HEK293 (cell line): ENCODE data around the gene SERTAD1.
"Not testable (repeated sequence)": the region's sequence is repeated elsewhere in the genome, so short reads cannot be mapped to it uniquely, and the experiment has no call there.

Experiments used
- CTCF ChIP-seq: fragments of 450-650 bp; formaldehyde crosslinking; IDR thresholded peaks from 2 replicates; pipeline ENCODE4 v1.5.1; 2016; ENCODE audit warnings: missing biosample characterization, missing genetic modification characterization
- SP2 ChIP-seq: fragments of 450-650 bp; formaldehyde crosslinking; IDR thresholded peaks from 2 replicates; pipeline ENCODE4 v1.5.1; 2016; ENCODE audit warnings: missing biosample characterization, missing genetic modification characterization
- WT1 ChIP-seq: fragments of 450-650 bp; formaldehyde crosslinking; IDR thresholded peaks from 2 replicates; pipeline ENCODE4 v1.5.1; 2016; ENCODE audit warnings: missing biosample characterization, missing genetic modification characterization
- ZBTB10 ChIP-seq: fragments of 450-650 bp; formaldehyde crosslinking; IDR thresholded peaks from 2 replicates; pipeline ENCODE4 v1.5.1; 2016; ENCODE audit warnings: missing biosample characterization, missing genetic modification characterization
- ZBTB26 ChIP-seq: fragments of 450-650 bp; formaldehyde crosslinking; optimal IDR thresholded peaks from 2 replicates; pipeline ENCODE3; 2016; ENCODE audit warnings: missing biosample characterization, mild to moderate bottlenecking, missing genetic modification characterization
- ZBTB49 ChIP-seq: fragments of 450-650 bp; formaldehyde crosslinking; IDR thresholded peaks from 2 replicates; pipeline ENCODE4 v1.5.1; 2016; ENCODE audit warnings: missing biosample characterization, missing genetic modification characterization, low read depth
- ZFP3 ChIP-seq: fragments of 450-650 bp; formaldehyde crosslinking; IDR thresholded peaks from 2 replicates; pipeline ENCODE4 v1.5.1; 2016; ENCODE audit warnings: low read depth, missing biosample characterization, missing genetic modification characterization
- ZNF404 ChIP-seq: fragments of 450-650 bp; formaldehyde crosslinking; IDR thresholded peaks from 2 replicates; pipeline ENCODE4 v1.5.1; 2017; ENCODE audit warnings: missing biosample characterization, missing genetic modification characterization
- ZNF501 ChIP-seq: fragments of 450-650 bp; formaldehyde crosslinking; IDR thresholded peaks from 2 replicates; pipeline ENCODE4 v1.5.1; 2016; ENCODE audit warnings: missing biosample characterization, missing genetic modification characterization
- ZNF639 ChIP-seq: fragments of 450-650 bp; formaldehyde crosslinking; IDR thresholded peaks from 2 replicates; pipeline ENCODE4 v1.5.1; 2016; ENCODE audit warnings: missing biosample characterization, missing genetic modification characterization
- ZNF677 ChIP-seq: fragments of 450-650 bp; IDR thresholded peaks from 2 replicates; pipeline ENCODE4 v1.5.0; 2018; ENCODE audit warnings: missing biosample characterization, mild to moderate bottlenecking, missing genetic modification characterization, moderate library complexity
- ZSCAN5A ChIP-seq: fragments of 450-650 bp; formaldehyde crosslinking; IDR thresholded peaks from 2 replicates; pipeline ENCODE4 v1.5.1; 2016; ENCODE audit warnings: missing biosample characterization, missing genetic modification characterization

GRCh38 chr19:40453943-40454342 lies 28.2 kb upstream of the SERTAD1 start:
- not testable (repeated sequence) for TF ChIP-seq ZNF639 (tag by site-specific recombination); WT1; ZBTB49 (tag by site-specific recombination); ZBTB10 (tag by site-specific recombination); CTCF (tag by site-specific recombination); ZFP3 (tag by site-specific recombination); ZBTB26 (tag by site-specific recombination); ZNF404 (tag by site-specific recombination); ZSCAN5A (tag by site-specific recombination); SP2; ZNF677 (tag by site-specific recombination); ZNF501 (tag by site-specific recombination)
